ENCODE measurements around the gene G0S2.

DNA sequence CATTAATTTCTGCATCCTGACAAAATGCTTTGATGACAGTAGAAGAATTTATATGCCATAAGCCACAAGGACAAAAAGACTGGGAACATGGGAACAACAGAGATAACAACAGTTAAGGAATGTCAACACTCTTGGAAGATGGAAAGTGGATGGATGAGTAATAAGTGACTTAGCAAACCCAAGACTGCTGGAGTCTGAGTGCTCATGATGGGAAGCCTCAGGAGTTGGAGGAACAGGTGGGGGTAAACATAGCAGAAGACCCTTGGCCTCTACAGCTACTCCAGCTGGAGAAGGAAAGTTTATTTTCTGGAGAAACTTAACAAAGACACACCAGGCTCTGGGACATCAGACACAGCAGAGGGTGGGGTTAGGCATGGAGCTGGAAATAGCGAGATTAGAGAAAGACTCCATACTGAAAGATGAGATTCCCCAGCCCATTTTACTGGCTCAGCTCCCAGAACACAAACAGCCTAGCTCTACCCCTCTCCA is 13.6 kb downstream of the G0S2 start:
- TF ChIP-seq, protein P1, sequence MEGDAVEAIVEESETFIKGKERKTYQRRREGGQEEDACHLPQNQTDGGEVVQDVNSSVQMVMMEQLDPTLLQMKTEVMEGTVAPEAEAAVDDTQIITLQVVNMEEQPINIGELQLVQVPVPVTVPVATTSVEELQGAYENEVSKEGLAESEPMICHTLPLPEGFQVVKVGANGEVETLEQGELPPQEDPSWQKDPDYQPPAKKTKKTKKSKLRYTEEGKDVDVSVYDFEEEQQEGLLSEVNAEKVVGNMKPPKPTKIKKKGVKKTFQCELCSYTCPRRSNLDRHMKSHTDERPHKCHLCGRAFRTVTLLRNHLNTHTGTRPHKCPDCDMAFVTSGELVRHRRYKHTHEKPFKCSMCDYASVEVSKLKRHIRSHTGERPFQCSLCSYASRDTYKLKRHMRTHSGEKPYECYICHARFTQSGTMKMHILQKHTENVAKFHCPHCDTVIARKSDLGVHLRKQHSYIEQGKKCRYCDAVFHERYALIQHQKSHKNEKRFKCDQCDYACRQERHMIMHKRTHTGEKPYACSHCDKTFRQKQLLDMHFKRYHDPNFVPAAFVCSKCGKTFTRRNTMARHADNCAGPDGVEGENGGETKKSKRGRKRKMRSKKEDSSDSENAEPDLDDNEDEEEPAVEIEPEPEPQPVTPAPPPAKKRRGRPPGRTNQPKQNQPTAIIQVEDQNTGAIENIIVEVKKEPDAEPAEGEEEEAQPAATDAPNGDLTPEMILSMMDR (IDR thresholded peaks at IDR 0.05), result no peak
- no peak for TF ChIP-seq POLR2AphosphoS5 (IDR thresholded peaks at IDR 0.05)

Data from prostate gland (tissue), 2 donors.